ENCODE data around the gene PDX1.

DNA sequence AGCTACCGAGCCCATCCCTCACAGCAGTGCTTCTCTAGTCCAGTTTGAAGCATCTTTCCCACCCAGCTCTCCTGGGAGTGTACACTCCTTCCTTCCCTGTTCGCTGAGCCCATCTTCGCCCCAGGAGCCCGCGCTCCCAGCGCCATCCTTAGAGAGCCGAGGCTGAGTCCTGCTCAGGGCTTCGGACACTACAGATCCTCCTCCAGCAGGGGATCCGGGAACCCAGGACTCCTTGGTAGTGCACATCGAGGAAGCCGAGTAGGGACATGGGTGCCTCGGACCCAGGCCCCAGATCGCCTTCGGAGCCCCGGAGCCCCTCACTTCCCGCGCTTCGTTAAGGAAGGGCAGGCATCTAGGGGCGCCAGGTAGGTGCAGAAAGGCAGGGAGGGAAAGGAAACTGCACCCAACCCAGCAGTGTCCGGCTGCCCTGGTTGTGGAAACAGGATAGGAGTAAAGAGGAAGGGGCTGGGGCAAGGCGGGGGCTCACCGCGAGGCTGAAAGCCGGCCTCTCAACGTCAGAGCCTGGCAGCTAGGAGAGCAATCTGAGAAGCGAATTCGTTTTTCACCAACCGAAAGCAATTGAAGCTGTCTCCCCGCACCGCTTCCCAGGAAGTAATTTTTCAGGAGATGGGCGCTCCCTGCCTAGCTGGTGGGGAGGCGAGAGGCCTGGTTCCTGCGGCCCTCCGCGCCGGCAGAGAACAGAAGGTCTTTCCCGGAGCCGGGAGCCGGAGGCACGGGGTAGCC, 1.0 kb downstream of the PDX1 start:
- no peak for TF ChIP-seq MAFK (IDR thresholded peaks at IDR 0.05; ENCODE audit: low read length)
- no peak for TF ChIP-seq PHB (CRISPR knock-in tag; IDR thresholded peaks at IDR 0.05)
- no peak for TF ChIP-seq POLR2A (conservative IDR thresholded peaks at IDR 0.05)
- TF ChIP-seq PCBP1 (IDR thresholded peaks at IDR 0.05; ENCODE audit: low read depth, low read length, poor library complexity, severe bottlenecking): no peak
- TF ChIP-seq, protein P1, sequence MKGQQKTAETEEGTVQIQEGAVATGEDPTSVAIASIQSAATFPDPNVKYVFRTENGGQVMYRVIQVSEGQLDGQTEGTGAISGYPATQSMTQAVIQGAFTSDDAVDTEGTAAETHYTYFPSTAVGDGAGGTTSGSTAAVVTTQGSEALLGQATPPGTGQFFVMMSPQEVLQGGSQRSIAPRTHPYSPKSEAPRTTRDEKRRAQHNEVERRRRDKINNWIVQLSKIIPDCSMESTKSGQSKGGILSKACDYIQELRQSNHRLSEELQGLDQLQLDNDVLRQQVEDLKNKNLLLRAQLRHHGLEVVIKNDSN (CRISPR knock-in tag; IDR thresholded peaks at IDR 0.05): no peak

Data from K562 (cell line).